OCI-LY1 (cell line): ENCODE results near the gene SYNE1.

Experiments used
- H2AFZ ChIP-seq: fragments of 200-600 bp; sonication (generic), shearing (Covaris generic); 2 replicates; pipeline ENCODE4 v1.6.0; 2014; ENCODE audit warnings: antibody characterized with exemption, mild to moderate bottlenecking, low read length
- H3F3A ChIP-seq: fragments of 200-600 bp; sonication (generic), shearing (Covaris generic); 2 replicates; pipeline ENCODE4 v1.6.0; 2014; ENCODE audit warnings: mild to moderate bottlenecking, antibody characterized with exemption, low read length, moderate library complexity; ENCODE audit not compliant: insufficient read depth
- H3K27ac ChIP-seq: fragments of 200-600 bp; sonication (generic); 2 replicates; pipeline ENCODE4 v1.5.1; 2014; ENCODE audit warnings: low read length, mixed run types, mild to moderate bottlenecking, low read depth; ENCODE audit not compliant: poor library complexity, severe bottlenecking
- H3K27me3 ChIP-seq: fragments of 200-600 bp; sonication (generic); 2 replicates; pipeline ENCODE4 v1.6.0; 2014; ENCODE audit warnings: antibody characterized with exemption, mild to moderate bottlenecking, low read length, moderate library complexity; ENCODE audit not compliant: insufficient read depth
- H3K36me3 ChIP-seq: fragments of 200-600 bp; sonication (generic); 2 replicates; pipeline ENCODE4 v1.6.1; 2014; ENCODE audit warnings: mild to moderate bottlenecking, antibody characterized with exemption, low read length, moderate library complexity, mixed read lengths; ENCODE audit not compliant: insufficient read depth
- H3K4me1 ChIP-seq: fragments of 200-600 bp; sonication (generic); 2 replicates; pipeline ENCODE4 v1.5.1; 2014; ENCODE audit warnings: mild to moderate bottlenecking, low read length, moderate library complexity; ENCODE audit not compliant: insufficient read depth, severe bottlenecking
- H3K4me2 ChIP-seq: fragments of 200-600 bp; sonication (generic), shearing (Covaris generic); 2 replicates; pipeline ENCODE4 v1.6.1; 2014; ENCODE audit warnings: low read length
- H3K4me3 ChIP-seq: fragments of 200-600 bp; sonication (generic); 2 replicates; pipeline ENCODE4 v1.5.1; 2014; ENCODE audit warnings: low read length, low read depth, mild to moderate bottlenecking, mixed read lengths; ENCODE audit not compliant: poor library complexity, severe bottlenecking
- H3K79me2 ChIP-seq: fragments of 200-600 bp; shearing (Covaris generic); 2 replicates; pipeline ENCODE4 v1.6.1; 2016; ENCODE audit warnings: mixed run types, low read length, mixed read lengths; ENCODE audit not compliant: insufficient read depth
- H3K9ac ChIP-seq: fragments of 200-600 bp; sonication (generic), shearing (Covaris generic); 2 replicates; pipeline ENCODE4 v1.6.1; 2014; ENCODE audit warnings: mild to moderate bottlenecking, low read length, mixed read lengths
- H3K9me2 ChIP-seq: fragments of 200-600 bp; sonication (generic), shearing (Covaris generic); 2 replicates; pipeline ENCODE4 v1.6.1; 2014; ENCODE audit warnings: low read depth, mild to moderate bottlenecking, low read length, mixed read lengths
- H3K9me3 ChIP-seq: fragments of 200-600 bp; shearing (Covaris generic); 2 replicates; pipeline ENCODE4 v1.6.1; 2014; ENCODE audit warnings: low read length, mixed read lengths
- H4K20me1 ChIP-seq: fragments of 200-600 bp; sonication (generic), shearing (Covaris generic); 2 replicates; pipeline ENCODE4 v1.6.0; 2016; ENCODE audit warnings: mild to moderate bottlenecking, low read length; ENCODE audit not compliant: insufficient read depth
- CTCF ChIP-seq: fragments of 200-600 bp; sonication (generic), shearing (Covaris generic); IDR thresholded peaks from 2 replicates; pipeline ENCODE4 v1.5.1; 2017; ENCODE audit warnings: mild to moderate bottlenecking, antibody characterized with exemption, low read length, moderate library complexity, mixed read lengths
- EZH2 ChIP-seq: fragments of 200-600 bp; sonication (generic), shearing (Covaris generic); IDR thresholded peaks from 2 replicates; pipeline ENCODE4 v1.8.0; 2017; ENCODE audit warnings: borderline replicate concordance, mixed run types, mild to moderate bottlenecking, antibody characterized with exemption, low read length, moderate library complexity, mixed read lengths

Gene SYNE1

GRCh38 chr6:152404936-152405595 lies 232.1 kb downstream of the SYNE1 start:
- Histone ChIP-seq H3F3A (no peaks in the 10 kb centered on the region), H3K4me1 (no peaks in the 10 kb centered on the region), H3K4me3 (no peak overlapping the region), H3K27ac (no peak overlapping the region), H3K9me3 (no peaks in the 10 kb centered on the region), H3K9ac (no peak overlapping the region), H3K36me3 (no peaks in the 10 kb centered on the region), H3K27me3 (no peaks in the 10 kb centered on the region), H3K9me2 (no peaks in the 10 kb centered on the region), H2AFZ (no peak overlapping the region), H3K79me2 (no peaks in the 10 kb centered on the region), H3K4me2 (no peak overlapping the region), H4K20me1 (no peaks in the 10 kb centered on the region)
- TF ChIP-seq EZH2 (no peak), CTCF (no peak)

GRCh38 chr6:152404086-152404857 lies 232.9 kb downstream of the SYNE1 start:
- no peaks in the 10 kb centered on the region for H3K79me2 ChIP-seq
- no peak overlapping the region for H3K27ac ChIP-seq
- no peaks in the 10 kb centered on the region for H3K36me3 ChIP-seq
- H3K9me2 ChIP-seq = no peaks in the 10 kb centered on the region
- TF ChIP-seq EZH2 (no peak), CTCF (no peak)
- H3F3A ChIP-seq = no peaks in the 10 kb centered on the region
- H3K27me3 ChIP-seq = no peaks in the 10 kb centered on the region
- no peaks in the 10 kb centered on the region for H3K9me3 ChIP-seq
- H4K20me1 ChIP-seq = no peaks in the 10 kb centered on the region
- no peak overlapping the region for H3K4me3 ChIP-seq
- no peak overlapping the region for H2AFZ ChIP-seq
- H3K4me1 ChIP-seq = no peaks in the 10 kb centered on the region
- no peak overlapping the region for H3K9ac ChIP-seq
- H3K4me2 ChIP-seq = no peak overlapping the region

GRCh38 chr6:152402791-152403190 lies 234.4 kb downstream of the SYNE1 start:
- TF ChIP-seq CTCF (no peak), EZH2 (no peak)
- Histone ChIP-seq H3K79me2 (no peaks in the 10 kb centered on the region), H4K20me1 (no peaks in the 10 kb centered on the region), H3K4me1 (no peaks in the 10 kb centered on the region), H3K36me3 (no peaks in the 10 kb centered on the region), H3K27ac (no peak overlapping the region), H3K9me3 (no peaks in the 10 kb centered on the region), H3K9me2 (no peaks in the 10 kb centered on the region), H3K27me3 (no peaks in the 10 kb centered on the region), H3K4me3 (no peak overlapping the region), H3F3A (no peaks in the 10 kb centered on the region), H3K9ac (no peak overlapping the region), H3K4me2 (no peak overlapping the region), H2AFZ (no peak overlapping the region)
